Ascending aorta (tissue), 2 donors: Measurements from ENCODE around the gene IL1RL2. TPM values are rescaled to one million over a fixed set of nuclear protein-coding genes. Genes with fewer than 3 reads are reported as not detected.

Source experiments
- DNase-seq, 2 donors: peaks; one replicate each; pipeline ENCODE4 v3.0.0-alpha.2; 2019; ENCODE audit warnings: low spot score in 2 of 2
- H3K27ac ChIP-seq, 2 donors: fragments of 200-600 bp; sonication (generic); one replicate each; pipeline ENCODE4 v1.5.1; 2016 to 2017; ENCODE audit warnings: mild to moderate bottlenecking in 1 of 2
- H3K27me3 ChIP-seq: fragments of 200-600 bp; sonication (generic); one replicate; pipeline ENCODE4 v1.5.1; 2017
- H3K36me3 ChIP-seq, 2 donors: fragments of 200-600 bp; sonication (generic); one replicate each; pipeline ENCODE4 v1.5.1; 2016
- H3K4me1 ChIP-seq, 2 donors: fragments of 200-600 bp; sonication (generic); one replicate each; pipeline ENCODE4 v1.5.1; 2016 to 2017; ENCODE audit warnings: mild to moderate bottlenecking in 1 of 2
- H3K4me3 ChIP-seq, 2 donors: fragments of 200-600 bp; sonication (generic); one replicate each; pipeline ENCODE4 v1.5.1; 2016 to 2017; ENCODE audit warnings: mild to moderate bottlenecking in 1 of 2
- H3K9me3 ChIP-seq, 2 donors: fragments of 200-600 bp; sonication (generic); one replicate each; pipeline ENCODE4 v1.5.1; 2016
- intact Hi-C: fragments of 100-400 bp; cut with DNase I; formaldehyde crosslinking; loops from one replicate; pipeline ENCODE4 v1.15.1; 2023
- total RNA-seq: library from RNA; depleted of rRNA; stranded (reverse); fragments of >200 nt; gene quantifications from one replicate; pipeline ENCODE4 v1.1.0, GENCODE V29; 2016
- TF ChIP-seq, protein P1 (sequence below), 3 experiments: fragments of 200-600 bp in 2 of 3; fragments of 450-650 bp in 1 of 3; sonication (generic) in 2 of 3; IDR thresholded peaks; one replicate each; pipeline ENCODE4 v1.5.1; 2016 to 2019; ENCODE audit warnings: antibody characterized with exemption in 3 of 3, mild to moderate bottlenecking in 1 of 3, moderate library complexity in 1 of 3

IL1RL2 gene
- total RNA-seq, 1 donor from 2014 or later = not detected

DNA sequence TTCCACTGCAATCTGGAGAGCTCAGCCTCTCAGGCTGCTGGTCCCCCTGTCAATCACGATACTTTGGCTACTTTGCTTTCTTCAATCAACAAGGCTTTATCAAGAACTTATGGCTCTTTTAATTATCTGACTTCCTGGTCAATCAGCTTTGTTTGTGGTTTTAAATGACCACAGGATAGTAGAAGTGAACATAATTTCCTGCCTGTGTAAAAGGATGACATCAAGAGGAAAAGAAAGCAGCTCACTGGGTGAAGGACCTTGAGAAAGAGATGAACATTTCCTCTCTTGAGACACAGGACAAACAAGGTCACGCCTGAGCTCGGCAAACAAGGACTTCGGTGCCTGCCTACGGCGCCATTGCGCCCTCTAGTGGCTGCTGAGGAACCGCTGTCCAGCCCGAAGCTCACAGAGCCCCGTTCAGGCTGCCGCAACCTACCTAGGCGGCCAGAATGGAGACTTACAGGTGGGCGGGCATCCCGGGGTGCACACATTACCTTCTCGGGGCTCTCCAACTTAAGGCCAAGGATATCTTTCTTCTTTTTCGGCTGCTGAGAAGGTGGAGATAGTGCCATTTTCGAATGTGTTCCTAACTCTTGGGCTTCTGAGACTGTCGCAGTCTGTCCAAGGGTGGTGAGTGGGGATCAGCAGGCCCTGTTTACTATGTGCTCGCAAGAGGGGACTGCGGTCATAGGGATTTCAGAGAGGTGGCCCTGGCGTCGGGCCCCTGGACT lies 54.0 kb downstream of the IL1RL2 start:
- H3K27me3 ChIP-seq = no peaks in the 10 kb centered on the region
- H3K9me3 ChIP-seq = no peaks in the 10 kb centered on the region
- intact Hi-C loops = loop anchor here (1.0 to 5.0 kb wide), 4 partner anchors 52 to 359 kb away; no protein-coding TSS in a partner anchor
- H3K4me3 ChIP-seq = peak overlapping the region; percentile 28 to 35
- peak; percentile 71 to 95 for DNase-seq
- H3K4me1 ChIP-seq = peaks cover 0 to 4% of the 10 kb centered on the region in 2 donors
- H3K27ac ChIP-seq = peak overlapping the region; percentile 58 to 71
- TF ChIP-seq, protein P1, sequence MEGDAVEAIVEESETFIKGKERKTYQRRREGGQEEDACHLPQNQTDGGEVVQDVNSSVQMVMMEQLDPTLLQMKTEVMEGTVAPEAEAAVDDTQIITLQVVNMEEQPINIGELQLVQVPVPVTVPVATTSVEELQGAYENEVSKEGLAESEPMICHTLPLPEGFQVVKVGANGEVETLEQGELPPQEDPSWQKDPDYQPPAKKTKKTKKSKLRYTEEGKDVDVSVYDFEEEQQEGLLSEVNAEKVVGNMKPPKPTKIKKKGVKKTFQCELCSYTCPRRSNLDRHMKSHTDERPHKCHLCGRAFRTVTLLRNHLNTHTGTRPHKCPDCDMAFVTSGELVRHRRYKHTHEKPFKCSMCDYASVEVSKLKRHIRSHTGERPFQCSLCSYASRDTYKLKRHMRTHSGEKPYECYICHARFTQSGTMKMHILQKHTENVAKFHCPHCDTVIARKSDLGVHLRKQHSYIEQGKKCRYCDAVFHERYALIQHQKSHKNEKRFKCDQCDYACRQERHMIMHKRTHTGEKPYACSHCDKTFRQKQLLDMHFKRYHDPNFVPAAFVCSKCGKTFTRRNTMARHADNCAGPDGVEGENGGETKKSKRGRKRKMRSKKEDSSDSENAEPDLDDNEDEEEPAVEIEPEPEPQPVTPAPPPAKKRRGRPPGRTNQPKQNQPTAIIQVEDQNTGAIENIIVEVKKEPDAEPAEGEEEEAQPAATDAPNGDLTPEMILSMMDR (IDR thresholded peaks at IDR 0.05) = peak; percentile 92 to 98 (median 98)
- no peaks in the 10 kb centered on the region for H3K36me3 ChIP-seq

GRCh38 chr2:102241616-102242305 lies 54.9 kb downstream of the IL1RL2 start:
- DNase-seq = no peak
- no peaks in the 10 kb centered on the region for H3K9me3 ChIP-seq
- no peaks in the 10 kb centered on the region for H3K36me3 ChIP-seq
- intact Hi-C loops = loop anchor here (2.0 to 5.0 kb wide), 3 partner anchors 53 to 359 kb away; no protein-coding TSS in a partner anchor
- peaks cover 0 to 4% of the 10 kb centered on the region in 2 donors for H3K4me1 ChIP-seq
- H3K4me3 ChIP-seq = no peak overlapping the region
- H3K27ac ChIP-seq = no peak overlapping the region
- TF ChIP-seq, protein P1 (IDR thresholded peaks at IDR 0.05) = no peak
- no peaks in the 10 kb centered on the region for H3K27me3 ChIP-seq

GRCh38 chr2:102245266-102246151 lies 58.7 kb downstream of the IL1RL2 start:
- intact Hi-C loops = no loop called here
- no peak overlapping the region for H3K4me3 ChIP-seq
- DNase-seq = no peak
- no peaks in the 10 kb centered on the region for H3K9me3 ChIP-seq
- TF ChIP-seq, protein P1 (IDR thresholded peaks at IDR 0.05) = no peak
- H3K4me1 ChIP-seq = peaks cover 0 to 2% of the 10 kb centered on the region in 2 donors
- no peaks in the 10 kb centered on the region for H3K36me3 ChIP-seq
- H3K27me3 ChIP-seq = no peaks in the 10 kb centered on the region
- H3K27ac ChIP-seq = no peak overlapping the region

GRCh38 chr2:102250278-102250821 lies 63.5 kb downstream of the IL1RL2 start:
- TF ChIP-seq, protein P1 (IDR thresholded peaks at IDR 0.05) = no peak
- no peak overlapping the region for H3K27ac ChIP-seq
- no peaks in the 10 kb centered on the region for H3K36me3 ChIP-seq
- intact Hi-C loops = loop anchor here (5.0 to 10.0 kb wide), 2 partner anchors 107 to 194 kb away; partner anchors contain the start of gene IL18R1
- H3K9me3 ChIP-seq = no peaks in the 10 kb centered on the region
- DNase-seq = no peak
- H3K4me3 ChIP-seq = no peak overlapping the region
- peaks cover 0 to 5% of the 10 kb centered on the region in 2 donors for H3K4me1 ChIP-seq
- H3K27me3 ChIP-seq = no peaks in the 10 kb centered on the region
